Measurements from ENCODE around the gene KIF5A. TPM values are rescaled to one million over a fixed set of nuclear protein-coding genes. Genes with fewer than 3 reads are reported as not detected.
A peak's percentile ranks its signal among the peaks of the same experiment; 100 is the strongest.

KIF5A gene
- total RNA-seq, 2 donors from 2014 or later: 0.81 to 2.7 TPM

- peak overlapping the region; percentile 97 to 99 for H3K27ac ChIP-seq
- H3K36me3 ChIP-seq: peaks cover 17% of the 10 kb centered on the region
- peak overlapping the region; percentile 80 for H3K4me3 ChIP-seq
- H3K27me3 ChIP-seq (replicated peaks; ENCODE audit: insufficient read depth): no peaks in the 10 kb centered on the region
- H3K4me1 ChIP-seq (ENCODE audit: control insufficient read depth in 1 of 2, low read depth in 2 of 2): peaks cover 11 to 63% of the 10 kb centered on the region in 2 donors
- no peak for DNase-seq (ENCODE audit: low spot score)
- no peaks in the 10 kb centered on the region for H3K9me3 ChIP-seq
- TF ChIP-seq CTCF (IDR thresholded peaks at IDR 0.05): no peak
- no peak for ATAC-seq (ENCODE audit: insufficient number of reproducible peaks, low FRiP score, low read depth)
Observed at GRCh38 chr12:57609101-57609780, 59.4 kb downstream of the KIF5A start.

GRCh38 chr12:57609781-57610553 is 60.1 kb downstream of the KIF5A start:
- Histone ChIP-seq H3K4me3 (peak overlapping the region; percentile 80), H3K9me3 (no peaks in the 10 kb centered on the region), H3K4me1 (ENCODE audit: control insufficient read depth in 1 of 2, low read depth in 2 of 2) (peaks cover 11 to 66% of the 10 kb centered on the region in 2 donors), H3K27ac (peak overlapping the region; percentile 97 to 99), H3K36me3 (peaks cover 21% of the 10 kb centered on the region), H3K27me3 (replicated peaks; ENCODE audit: insufficient read depth) (no peaks in the 10 kb centered on the region)
- DNase-seq (ENCODE audit: low spot score) (no peak), ATAC-seq (ENCODE audit: insufficient number of reproducible peaks, low FRiP score, low read depth) (no peak)
- TF ChIP-seq CTCF (IDR thresholded peaks at IDR 0.05): no peak

GRCh38 chr12:57610554-57611107 is 60.8 kb downstream of the KIF5A start:
- H3K36me3 ChIP-seq: peaks cover 28% of the 10 kb centered on the region
- ATAC-seq (ENCODE audit: insufficient number of reproducible peaks, low FRiP score, low read depth) (peak; percentile 28), DNase-seq (ENCODE audit: low spot score) (no peak)
- peak overlapping the region; percentile 80 for H3K4me3 ChIP-seq
- no peak for TF ChIP-seq CTCF (IDR thresholded peaks at IDR 0.05)
- no peaks in the 10 kb centered on the region for H3K9me3 ChIP-seq
- peak overlapping the region; percentile 97 to 99 for H3K27ac ChIP-seq
- H3K27me3 ChIP-seq (replicated peaks; ENCODE audit: insufficient read depth): no peaks in the 10 kb centered on the region
- H3K4me1 ChIP-seq (ENCODE audit: control insufficient read depth in 1 of 2, low read depth in 2 of 2): peaks cover 11 to 60% of the 10 kb centered on the region in 2 donors

- Histone ChIP-seq H3K4me3 (peak within 1 kb of the TSS; percentile 80), H3K27me3 (replicated peaks; ENCODE audit: insufficient read depth) (no peaks in the 10 kb centered on the region), H3K27ac (peak within 1 kb of the TSS; percentile 97 to 99), H3K36me3 (peaks cover 34% of the 10 kb centered on the region), H3K9me3 (no peaks in the 10 kb centered on the region), H3K4me1 (ENCODE audit: control insufficient read depth in 1 of 2, low read depth in 2 of 2) (peaks cover 11 to 59% of the 10 kb centered on the region in 2 donors)
- ATAC-seq (ENCODE audit: insufficient number of reproducible peaks, low FRiP score, low read depth): peak; percentile 63
- no peak for DNase-seq (ENCODE audit: low spot score)
- TF ChIP-seq CTCF (IDR thresholded peaks at IDR 0.05): no peak
Observed at GRCh38 chr12:57611108-57611826, 61.4 kb downstream of the KIF5A start, which contains the start of gene ARHGEF25. Gene ARHGEF25 (plus strand): TSS chr12:57611435. CDS start chr12:57611895, 460 bp downstream.

All from thoracic aorta (tissue), 2 donors.